NCI-H510A treated with DMSO at 0.1 percent for 48 hours (cell line): ENCODE measurements around the gene GRIA2.

Experiments used
- DNase-seq: peaks from one replicate; lab custom pipeline; 2025; lab: John Stamatoyannopoulos, UW

Gene GRIA2

DNA sequence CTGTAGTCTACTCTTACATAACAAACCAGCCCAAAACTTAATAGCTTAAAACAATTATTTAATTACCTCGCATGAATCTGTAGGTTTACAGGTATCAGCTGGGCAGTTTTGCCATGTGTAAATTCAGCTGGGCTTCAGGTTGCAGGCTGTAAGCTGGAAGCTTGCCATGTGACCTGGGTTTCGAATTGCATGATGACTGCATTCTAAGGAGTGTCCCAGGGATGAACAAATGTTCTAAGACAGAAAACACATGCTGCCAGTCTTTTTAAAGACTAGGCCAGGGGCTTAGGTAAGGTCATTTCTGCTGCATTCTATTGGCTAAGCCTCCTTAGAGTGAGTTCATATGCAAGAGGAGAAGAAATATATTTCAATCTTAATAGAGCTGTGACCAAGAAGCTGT is 44.8 kb downstream of the GRIA2 start:
- DNase-seq, result peak; percentile 11

DNA sequence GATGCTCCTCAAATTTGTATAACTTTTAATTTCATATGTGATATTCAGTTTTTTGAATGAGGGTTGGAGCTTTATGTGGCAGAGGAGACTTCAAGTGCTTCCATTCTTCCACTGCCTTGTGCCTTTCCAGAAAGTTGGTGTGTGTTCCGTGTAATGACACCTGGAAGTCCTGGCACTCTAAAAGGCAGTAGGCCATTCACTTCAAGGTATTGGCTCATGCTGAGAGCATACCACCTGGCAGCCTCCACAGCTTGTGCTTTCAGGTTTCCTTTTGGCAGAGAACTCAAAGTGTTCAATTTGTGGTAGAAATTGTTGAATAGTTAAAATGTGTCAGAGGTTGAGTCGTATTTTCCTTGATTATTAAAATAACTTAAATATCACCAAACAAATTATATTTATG is 49.6 kb downstream of the GRIA2 start:
- DNase-seq, result no peak

DNA sequence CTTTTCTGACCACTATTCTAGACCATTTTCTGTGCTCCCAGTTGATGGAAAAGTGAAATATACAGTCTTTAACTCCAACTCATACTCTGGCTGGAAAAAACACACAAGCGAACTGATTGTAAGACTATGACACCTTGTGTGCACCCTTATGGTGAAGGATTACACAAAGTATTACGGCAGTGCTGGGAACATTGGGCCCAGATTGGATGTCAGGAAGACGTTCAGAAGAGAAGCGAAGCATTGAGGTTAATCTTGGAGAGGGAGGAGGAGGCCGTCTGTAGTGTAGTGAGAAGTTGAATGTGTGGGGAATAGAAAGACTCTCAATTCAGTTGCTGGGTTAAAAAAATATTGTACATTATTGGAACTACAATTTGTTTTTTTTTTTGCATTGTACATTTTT is 50.0 kb downstream of the GRIA2 start:
- no peak for DNase-seq

GRCh38 chr4:157271166-157271869 is 50.8 kb downstream of the GRIA2 start:
- DNase-seq, result no peak

- no peak for DNase-seq
Observed at GRCh38 chr4:157280673-157281072, 60.1 kb downstream of the GRIA2 start.

GRCh38 chr4:157282019-157282418 is 61.5 kb downstream of the GRIA2 start:
- no peak for DNase-seq

DNA sequence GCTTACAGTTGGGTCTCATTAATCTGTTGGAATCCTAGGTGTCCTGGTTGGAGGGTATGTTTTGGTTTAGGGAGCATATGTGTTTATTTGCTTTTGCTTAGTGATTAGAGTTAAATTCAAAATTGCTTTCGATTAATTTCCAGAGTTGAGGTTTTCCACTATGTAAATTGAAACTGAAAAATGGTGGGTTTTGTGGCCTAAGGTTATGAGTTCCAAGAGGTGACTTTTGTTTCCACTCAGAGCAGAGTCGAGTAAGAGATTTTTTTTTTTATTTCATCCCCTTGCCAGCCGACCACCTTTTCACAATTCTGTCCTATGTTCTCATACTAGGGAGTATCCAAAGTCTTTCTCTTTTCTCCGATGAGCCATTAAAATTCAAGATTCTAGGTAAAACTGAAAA is 66.9 kb downstream of the GRIA2 start:
- no peak for DNase-seq

DNA sequence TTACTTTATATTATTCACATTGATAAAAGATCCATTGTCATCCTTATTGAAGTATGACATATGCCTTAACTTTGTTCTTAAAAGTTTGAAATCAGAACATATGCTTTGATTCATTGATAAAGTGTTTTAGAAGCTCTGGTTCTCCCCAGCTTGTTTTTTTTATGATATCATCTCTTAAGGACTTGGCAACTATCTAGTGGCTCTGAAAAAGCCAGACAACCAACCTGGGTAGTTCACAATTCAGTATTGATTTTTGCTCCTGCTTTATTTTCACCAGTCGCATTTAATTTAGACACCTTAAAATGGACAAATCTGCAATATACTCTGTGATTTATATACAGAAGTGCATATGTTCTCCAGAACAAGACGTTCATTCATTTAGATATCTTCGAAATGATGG is 70.1 kb downstream of the GRIA2 start:
- no peak for DNase-seq

GRCh38 chr4:157291071-157291470 is 70.5 kb downstream of the GRIA2 start:
- no peak for DNase-seq

- DNase-seq, result no peak
Observed at GRCh38 chr4:157293673-157294072, 73.1 kb downstream of the GRIA2 start.

- no peak for DNase-seq
Observed at GRCh38 chr4:157294575-157294974, 74.0 kb downstream of the GRIA2 start.

DNA sequence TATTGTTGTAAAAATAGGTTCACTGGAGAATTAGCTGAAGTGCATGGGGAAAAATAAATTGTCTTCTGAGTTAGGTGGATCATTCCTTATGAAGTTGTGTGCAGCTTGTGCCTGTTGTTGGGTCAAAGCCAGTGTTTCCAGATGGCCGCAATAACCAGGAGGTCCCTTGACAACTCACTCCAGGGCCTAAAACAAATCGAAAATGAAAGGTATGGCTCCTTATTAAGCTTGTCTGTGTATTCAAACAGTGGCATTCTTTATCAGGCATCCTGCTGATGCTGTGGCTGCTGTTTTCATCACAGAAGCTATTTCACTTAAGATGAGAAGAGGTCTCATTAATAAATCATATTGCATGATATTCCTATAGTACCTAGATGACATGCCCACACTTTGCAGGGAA is 80.2 kb downstream of the GRIA2 start:
- no peak for DNase-seq

- DNase-seq, result no peak
Observed at GRCh38 chr4:157303471-157303960, 83.0 kb downstream of the GRIA2 start.

- no peak for DNase-seq
Observed at GRCh38 chr4:157304769-157305168, 84.2 kb downstream of the GRIA2 start.

- DNase-seq, result no peak
Observed at GRCh38 chr4:157312702-157313101, 92.2 kb downstream of the GRIA2 start.

DNA sequence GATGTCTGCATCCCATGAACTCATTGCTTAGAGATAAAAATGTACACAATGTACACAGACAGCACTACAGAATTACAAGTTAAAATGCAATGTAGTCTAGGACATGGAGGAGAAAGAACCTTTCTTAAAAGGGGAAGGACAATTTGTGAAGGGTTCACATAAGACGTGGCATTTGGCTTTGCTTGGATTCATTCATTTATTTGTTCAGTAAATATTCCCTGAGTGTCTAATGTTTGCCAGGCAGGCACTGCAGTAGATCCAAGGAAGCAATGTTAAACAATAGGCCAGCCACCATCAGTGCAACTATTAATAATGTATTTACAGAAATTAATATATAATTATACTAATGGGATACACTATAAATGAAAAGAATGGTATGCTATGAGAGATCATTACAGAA is 94.4 kb downstream of the GRIA2 start:
- no peak for DNase-seq

GRCh38 chr4:157315968-157316367 is 95.4 kb downstream of the GRIA2 start:
- no peak for DNase-seq

DNA sequence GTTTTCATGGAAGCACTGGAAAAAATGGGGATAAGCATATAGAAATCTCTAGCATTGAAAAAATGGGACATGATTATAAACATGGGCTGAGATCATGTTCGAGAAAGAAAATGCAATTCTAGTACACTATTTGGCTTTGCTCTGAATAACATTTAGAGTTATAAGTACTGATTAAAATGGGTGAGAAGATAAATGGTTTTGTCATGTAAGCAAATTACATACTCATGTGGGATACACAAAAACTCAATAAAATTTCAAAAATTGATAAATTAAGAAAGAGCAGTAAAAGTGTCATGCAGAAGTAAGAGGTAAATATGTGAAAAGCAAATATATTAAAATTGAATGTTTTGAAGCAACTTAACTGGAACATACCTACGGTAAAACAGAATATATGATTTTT is 99.6 kb downstream of the GRIA2 start:
- no peak for DNase-seq

DNA sequence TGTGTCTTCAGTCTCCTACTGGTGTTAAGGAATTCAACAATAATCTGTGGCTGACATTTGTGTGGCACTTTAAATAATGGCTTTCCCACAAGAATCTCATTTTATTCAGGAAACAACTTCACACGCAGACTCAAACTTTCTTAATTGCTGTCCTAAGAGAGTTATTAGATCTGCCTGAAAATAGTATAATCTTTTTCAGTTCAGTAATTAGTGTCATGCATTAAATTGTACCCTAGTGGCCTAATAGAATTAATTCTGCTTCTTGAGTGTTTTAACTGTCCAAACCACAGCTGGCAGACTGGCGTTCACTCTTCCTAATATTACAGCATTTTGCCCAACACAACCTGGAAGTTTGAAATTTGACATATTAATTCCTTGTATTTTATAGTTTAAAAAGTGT is 107.1 kb downstream of the GRIA2 start:
- DNase-seq, result no peak

DNA sequence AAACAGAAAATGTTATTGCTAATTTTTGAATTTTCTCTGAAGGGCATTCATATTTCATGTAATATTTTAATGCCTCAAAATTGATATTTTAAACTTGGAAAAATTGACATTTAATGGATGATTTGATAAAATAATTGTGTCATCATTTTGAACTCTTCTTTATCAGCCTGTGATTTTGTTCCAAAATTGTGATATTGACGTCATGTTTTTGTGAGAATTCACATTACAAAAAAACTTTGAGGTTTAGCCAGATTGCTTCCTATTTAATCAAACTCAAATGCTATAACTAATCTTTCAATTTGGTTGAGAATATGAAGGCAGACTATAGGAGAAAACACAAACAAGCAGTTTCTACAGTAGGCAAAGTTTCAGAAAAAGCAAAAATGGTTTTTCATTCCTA is 137.4 kb downstream of the GRIA2 start:
- DNase-seq, result no peak

GRCh38 chr4:157358439-157358838 is 137.9 kb downstream of the GRIA2 start:
- no peak for DNase-seq

DNA sequence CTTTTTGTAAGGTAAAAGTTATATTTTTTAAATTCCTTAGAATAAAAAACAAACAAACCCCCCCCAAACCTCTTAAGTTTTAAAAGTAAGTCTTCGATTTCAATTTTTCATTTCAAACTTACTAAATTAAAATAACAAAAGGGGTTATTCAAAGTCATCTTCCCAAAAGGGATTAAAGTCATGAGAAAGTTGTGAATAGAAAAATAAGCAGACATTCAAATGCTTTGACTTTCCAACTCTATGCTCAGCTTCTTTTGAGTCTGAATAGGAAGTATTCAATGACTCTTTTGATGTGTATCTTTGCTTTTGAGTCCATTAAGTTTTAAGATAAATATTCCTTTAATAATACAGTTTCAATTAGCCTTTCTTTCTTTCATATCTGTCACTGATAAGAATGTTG is 138.3 kb downstream of the GRIA2 start:
- no peak for DNase-seq

DNA sequence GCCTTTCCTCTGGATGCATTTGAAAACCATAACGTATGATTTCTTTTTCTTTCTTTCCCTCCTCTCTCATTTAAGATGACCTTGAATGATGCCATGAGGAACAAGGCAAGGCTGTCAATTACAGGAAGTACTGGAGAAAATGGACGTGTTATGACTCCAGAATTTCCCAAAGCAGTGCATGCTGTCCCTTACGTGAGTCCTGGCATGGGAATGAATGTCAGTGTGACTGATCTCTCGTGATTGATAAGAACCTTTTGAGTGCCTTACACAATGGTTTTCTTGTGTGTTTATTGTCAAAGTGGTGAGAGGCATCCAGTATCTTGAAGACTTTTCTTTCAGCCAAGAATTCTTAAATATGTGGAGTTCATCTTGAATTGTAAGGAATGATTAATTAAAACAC is 142.8 kb downstream of the GRIA2 start:
- no peak for DNase-seq

DNA sequence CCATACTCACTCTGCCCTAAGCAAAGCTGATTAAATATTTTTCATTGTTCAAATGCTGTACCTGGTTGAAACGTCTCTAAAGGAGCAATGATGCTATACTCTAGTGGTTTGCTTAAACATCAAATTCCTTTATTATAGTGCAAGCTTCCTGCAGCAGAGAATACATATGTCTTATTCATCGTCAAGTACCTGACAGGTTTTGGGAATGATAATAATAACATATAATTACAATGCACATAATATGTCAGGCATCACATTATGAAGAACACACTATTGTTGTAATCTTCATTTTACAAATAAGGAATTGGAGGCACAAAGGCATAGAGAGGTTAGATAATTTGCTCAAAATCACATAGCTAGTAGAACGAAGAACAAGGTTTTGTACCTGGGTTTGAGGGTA is 151.6 kb downstream of the GRIA2 start:
- DNase-seq, result no peak
